ENCODE data around the gene GRID2.

GRID2 gene

DNA sequence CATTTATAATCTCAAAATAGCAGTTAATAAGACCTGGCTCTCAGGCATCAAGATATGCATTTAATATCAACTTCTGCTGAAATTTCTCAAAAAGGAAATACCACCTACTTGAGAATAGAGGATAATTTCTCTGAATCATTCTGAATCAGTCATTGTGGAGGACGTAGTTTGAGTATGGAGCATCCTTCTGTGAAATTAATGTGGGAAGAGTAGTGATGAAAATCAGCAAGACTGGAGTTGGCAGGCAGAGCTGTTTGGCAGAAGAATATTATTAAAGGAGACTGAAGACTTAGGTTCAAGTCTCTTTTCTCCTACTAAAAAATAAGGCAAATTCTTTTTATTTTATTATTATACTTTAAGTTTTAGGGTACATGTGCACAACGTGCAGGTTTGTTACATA, 1199.2 kb downstream of the GRID2 start:
- TF ChIP-seq, protein P1, sequence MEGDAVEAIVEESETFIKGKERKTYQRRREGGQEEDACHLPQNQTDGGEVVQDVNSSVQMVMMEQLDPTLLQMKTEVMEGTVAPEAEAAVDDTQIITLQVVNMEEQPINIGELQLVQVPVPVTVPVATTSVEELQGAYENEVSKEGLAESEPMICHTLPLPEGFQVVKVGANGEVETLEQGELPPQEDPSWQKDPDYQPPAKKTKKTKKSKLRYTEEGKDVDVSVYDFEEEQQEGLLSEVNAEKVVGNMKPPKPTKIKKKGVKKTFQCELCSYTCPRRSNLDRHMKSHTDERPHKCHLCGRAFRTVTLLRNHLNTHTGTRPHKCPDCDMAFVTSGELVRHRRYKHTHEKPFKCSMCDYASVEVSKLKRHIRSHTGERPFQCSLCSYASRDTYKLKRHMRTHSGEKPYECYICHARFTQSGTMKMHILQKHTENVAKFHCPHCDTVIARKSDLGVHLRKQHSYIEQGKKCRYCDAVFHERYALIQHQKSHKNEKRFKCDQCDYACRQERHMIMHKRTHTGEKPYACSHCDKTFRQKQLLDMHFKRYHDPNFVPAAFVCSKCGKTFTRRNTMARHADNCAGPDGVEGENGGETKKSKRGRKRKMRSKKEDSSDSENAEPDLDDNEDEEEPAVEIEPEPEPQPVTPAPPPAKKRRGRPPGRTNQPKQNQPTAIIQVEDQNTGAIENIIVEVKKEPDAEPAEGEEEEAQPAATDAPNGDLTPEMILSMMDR (IDR thresholded peaks at IDR 0.05; ENCODE audit: insufficient read depth, low read depth, low read length, missing control alignments), result no peak
- no peak for DNase-seq (ENCODE audit: low read depth)
- H3K4me3 ChIP-seq (ENCODE audit: low read length), result no peak overlapping the region

DNA sequence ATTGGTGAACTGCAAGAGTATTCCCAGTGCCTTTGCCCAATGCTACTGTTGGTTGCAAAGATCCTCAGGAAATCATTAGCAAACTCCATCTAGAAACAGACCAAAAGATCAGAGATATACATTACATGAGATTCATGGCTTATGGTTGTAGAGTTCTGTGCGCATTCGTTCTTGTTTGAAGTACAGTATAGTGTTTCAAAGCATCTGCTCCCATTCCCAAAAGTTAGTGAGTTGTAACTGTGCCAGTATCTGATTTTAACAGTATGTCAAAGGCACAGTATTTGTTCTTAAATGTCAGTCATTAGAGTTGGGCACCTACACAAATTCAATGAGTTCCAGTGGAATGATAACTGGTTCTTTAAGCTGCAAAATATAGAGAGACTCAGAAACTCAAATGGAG, 1210.1 kb downstream of the GRID2 start:
- H3K4me3 ChIP-seq (ENCODE audit: low read length), result no peak overlapping the region
- TF ChIP-seq, protein P1 (IDR thresholded peaks at IDR 0.05; ENCODE audit: insufficient read depth, low read depth, low read length, missing control alignments), result no peak
- no peak for DNase-seq (ENCODE audit: low read depth)

DNA sequence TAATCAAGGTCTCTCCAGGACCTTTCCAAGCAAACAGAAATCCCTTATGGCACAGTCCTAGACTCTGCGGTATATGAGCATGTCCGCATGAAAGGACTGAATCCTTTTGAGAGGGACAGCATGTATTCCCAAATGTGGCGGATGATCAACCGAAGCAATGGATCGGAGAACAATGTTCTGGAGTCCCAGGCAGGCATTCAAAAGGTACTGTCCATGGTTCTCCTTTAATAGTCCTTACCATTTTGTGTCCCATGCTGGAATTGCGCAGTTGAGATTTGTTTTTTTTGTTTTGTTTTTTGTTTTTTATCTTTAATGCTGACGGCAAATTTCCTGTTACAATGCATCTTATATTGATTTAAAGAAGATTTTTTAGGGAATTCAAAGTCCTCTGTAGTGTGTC, 1211.4 kb downstream of the GRID2 start:
- no peak for DNase-seq (ENCODE audit: low read depth)
- no peak overlapping the region for H3K4me3 ChIP-seq (ENCODE audit: low read length)
- TF ChIP-seq, protein P1 (IDR thresholded peaks at IDR 0.05; ENCODE audit: insufficient read depth, low read depth, low read length, missing control alignments), result no peak

DNA sequence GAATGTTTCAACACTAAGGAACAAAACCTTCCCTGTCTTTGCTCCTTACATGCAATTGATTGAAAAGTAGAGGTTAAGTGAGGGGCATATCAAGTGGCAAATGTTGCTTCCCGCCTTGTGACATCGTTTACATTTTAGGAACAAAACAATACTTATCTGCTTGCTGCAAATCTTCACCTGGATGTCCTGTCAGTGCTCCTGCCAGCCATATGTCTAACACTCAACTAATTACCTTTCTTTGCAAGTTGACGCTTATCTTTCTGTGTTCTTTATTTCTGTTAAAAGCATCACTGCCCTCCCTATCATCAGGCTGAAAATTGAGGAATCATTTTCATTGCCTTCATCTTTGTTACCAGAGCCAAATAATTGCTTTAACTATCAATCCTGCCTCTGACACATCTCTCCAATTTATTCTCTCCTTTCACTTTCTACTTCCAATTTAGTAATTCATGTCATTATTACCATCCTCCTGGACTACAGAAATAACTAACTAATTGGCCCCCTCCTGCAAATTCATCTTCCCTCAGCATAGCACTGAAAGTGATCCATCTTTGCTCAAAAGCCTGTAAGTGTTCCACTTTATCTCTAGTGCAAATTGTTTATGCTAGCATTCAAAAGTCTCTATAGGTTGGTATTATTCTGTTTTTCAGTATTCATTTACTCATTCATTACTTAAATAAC, 1226.1 kb downstream of the GRID2 start:
- TF ChIP-seq, protein P1 (IDR thresholded peaks at IDR 0.05; ENCODE audit: insufficient read depth, low read depth, low read length, missing control alignments), result no peak
- no peak overlapping the region for H3K4me3 ChIP-seq (ENCODE audit: low read length)
- DNase-seq (ENCODE audit: low read depth), result no peak

DNA sequence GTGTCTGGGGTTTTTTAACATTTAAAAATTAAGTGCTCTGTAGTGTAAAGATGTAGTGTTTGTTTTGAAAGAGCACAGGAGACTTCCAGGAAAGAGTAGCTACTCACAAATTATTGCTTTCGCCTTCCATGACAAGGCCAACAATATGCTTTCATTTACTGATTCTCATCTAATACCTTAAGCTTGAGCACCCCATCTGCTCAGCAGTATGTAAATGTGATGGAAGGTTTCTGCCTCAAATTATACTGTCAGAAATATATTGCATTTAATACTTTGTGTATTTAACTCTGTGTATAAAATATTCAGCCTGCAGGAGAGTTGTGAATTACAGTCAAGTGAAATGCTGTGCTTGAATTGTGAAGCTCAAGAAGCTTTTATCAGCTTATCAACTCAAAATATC, 1228.5 kb downstream of the GRID2 start:
- DNase-seq (ENCODE audit: low read depth), result no peak
- H3K4me3 ChIP-seq (ENCODE audit: low read length), result no peak overlapping the region
- TF ChIP-seq, protein P1 (IDR thresholded peaks at IDR 0.05; ENCODE audit: insufficient read depth, low read depth, low read length, missing control alignments), result no peak

DNA sequence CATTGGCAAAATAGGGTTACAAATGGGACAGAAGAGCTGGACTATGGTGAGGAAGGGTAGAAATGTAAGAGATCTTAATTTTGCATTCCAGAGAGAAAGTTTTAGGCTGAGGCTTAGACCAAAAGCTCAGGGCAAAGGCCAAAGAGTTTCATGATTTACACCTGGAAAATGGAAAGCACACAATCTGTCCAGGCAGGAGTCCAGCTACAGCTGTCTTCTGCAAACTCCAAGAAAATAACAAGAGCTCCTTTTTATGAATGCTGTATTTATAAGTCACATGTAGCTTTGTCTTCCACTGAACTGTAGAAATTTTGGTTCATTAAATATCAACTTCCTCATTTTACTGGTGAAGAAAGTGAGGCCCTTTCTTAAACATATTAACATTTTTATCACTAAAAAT, 1236.8 kb downstream of the GRID2 start:
- no peak overlapping the region for H3K4me3 ChIP-seq (ENCODE audit: low read length)
- DNase-seq (ENCODE audit: low read depth), result no peak
- TF ChIP-seq, protein P1 (IDR thresholded peaks at IDR 0.05; ENCODE audit: insufficient read depth, low read depth, low read length, missing control alignments), result no peak

DNA sequence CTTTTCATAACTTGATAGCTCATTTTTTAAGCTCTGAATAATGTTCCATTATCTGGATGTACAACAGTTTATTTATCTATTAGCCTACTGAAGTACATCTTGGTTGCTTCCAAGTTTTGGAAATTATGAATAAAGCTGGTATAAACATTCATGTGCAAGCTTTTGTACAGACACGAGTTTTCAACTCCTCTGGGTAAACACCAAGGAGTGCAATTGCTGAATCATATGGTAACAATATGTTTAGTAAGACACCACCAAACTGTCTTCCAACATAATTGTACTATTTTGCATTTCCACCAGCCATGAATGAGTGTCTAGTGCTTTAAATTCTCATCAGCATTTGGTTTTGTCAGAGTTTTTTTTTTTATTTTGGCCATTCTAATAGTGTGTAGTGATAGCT, 1258.1 kb downstream of the GRID2 start:
- no peak for DNase-seq (ENCODE audit: low read depth)
- TF ChIP-seq, protein P1 (IDR thresholded peaks at IDR 0.05; ENCODE audit: insufficient read depth, low read depth, low read length, missing control alignments), result no peak
- H3K4me3 ChIP-seq (ENCODE audit: low read length), result no peak overlapping the region
